K562 (cell line): ENCODE results near the gene ITK. TPM values are rescaled to one million over a fixed set of nuclear protein-coding genes. Genes with fewer than 3 reads are reported as not detected.

ENCODE experiments used
- ATAC-seq: fragments of 200-7000 bp; cut with Tn5 transposase; 3 replicates; pipeline ENCODE4 v1.9.1; 2020; ENCODE audit warnings: moderate library complexity
- BruUV-seq: library from RNA; stranded (reverse); fragments of 400-500 nt; replicated peaks from 2 replicates; lab custom pipeline; 2021; lab: Mats Ljungman, UMichigan
- CTCF ChIA-PET: fragments of 300-600 bp; formaldehyde crosslinking; extraction: SDS; loops from one replicate; lab custom pipeline; 2021; ENCODE audit warnings: low intra/inter-chr PET ratio; lab: Yijun Ruan, JAX
- POLR2A ChIA-PET: fragments of 300-600, 350-650 bp; sonication (Branson Sonifier 250); formaldehyde crosslinking; extraction: SDS; loops from one replicate; lab custom pipeline; 2021; ENCODE audit warnings: antibody characterized with exemption, inconsistent platforms; lab: Yijun Ruan, JAX
- DNase-seq, 4 experiments: peaks; one replicate each; pipeline versions ENCODE4 v3.0.0 to v3.0.0-alpha.2; 2011 to 2018; ENCODE audit warnings: low spot score in 3 of 4, mixed read lengths in 3 of 4; ENCODE audit errors: extremely low read depth in 1 of 4
- FAIRE-seq: peaks from 2 replicates; lab custom pipeline; 2011; peaks lifted over from hg19 to GRCh38; lab: Jason Lieb, UNC
- H2AFZ ChIP-seq: 2 replicates; pipeline ENCODE4 v1.6.0; 2011; ENCODE audit warnings: low read depth, low read length, control low read depth, inconsistent platforms
- H3K27ac ChIP-seq: fragments of 200-600 bp; 3 replicates; pipeline ENCODE4 v1.8.0; 2011; ENCODE audit warnings: low read depth, mild to moderate bottlenecking, control low read depth, inconsistent platforms, low read length, moderate library complexity, mixed read lengths; ENCODE audit errors: extremely low read depth
- H3K27me3 ChIP-seq, 2 experiments: fragments of 300-600 bp in 1 of 2; 2 replicates in 1 of 2; 3 replicates in 1 of 2; pipeline versions ENCODE4 v1.6.0 to v1.8.0; 2011; ENCODE audit warnings: inconsistent platforms in 2 of 2, low read length in 2 of 2, mild to moderate bottlenecking in 1 of 2, mixed read lengths in 1 of 2, moderate library complexity in 1 of 2; ENCODE audit not compliant: control insufficient read depth in 2 of 2, insufficient read depth in 2 of 2
- H3K36me3 ChIP-seq: fragments of 300-600 bp; 3 replicates; pipeline ENCODE4 v1.8.0; 2011; ENCODE audit warnings: mild to moderate bottlenecking, low read length, inconsistent platforms; ENCODE audit not compliant: control insufficient read depth, insufficient read depth
- H3K4me1 ChIP-seq, 2 experiments: fragments of 200-600 bp in 1 of 2; replicated peaks in 1 of 2; 2 replicates in 1 of 2; 3 replicates in 1 of 2; pipeline versions ENCODE4 v1.5.1 to v1.8.0; 2011; ENCODE audit warnings: inconsistent platforms in 2 of 2, low read length in 2 of 2, mild to moderate bottlenecking in 1 of 2, mixed read lengths in 1 of 2, moderate library complexity in 1 of 2; ENCODE audit not compliant: control insufficient read depth in 2 of 2, insufficient read depth in 2 of 2
- H3K4me2 ChIP-seq: 2 replicates; pipeline ENCODE4 v1.6.1; 2011; ENCODE audit warnings: low read length, control low read depth, inconsistent platforms, mixed read lengths; ENCODE audit not compliant: insufficient read depth
- H3K4me3 ChIP-seq: fragments of 200-600 bp; sonication (generic), shearing (Covaris generic); 2 replicates; pipeline ENCODE4 v1.5.1; 2016; ENCODE audit warnings: control low read depth, inconsistent platforms
- H3K79me2 ChIP-seq: fragments of 200-600 bp; 3 replicates; pipeline ENCODE4 v1.8.0; 2011; ENCODE audit warnings: low read length, inconsistent platforms; ENCODE audit not compliant: control insufficient read depth, insufficient read depth
- H3K9ac ChIP-seq, 2 experiments: 2 replicates each; pipeline versions ENCODE4 v1.6.0 to v1.6.1; 2011; ENCODE audit warnings: low read depth in 2 of 2, low read length in 2 of 2, control low read depth in 1 of 2, inconsistent platforms in 1 of 2, mild to moderate bottlenecking in 1 of 2, mixed read lengths in 1 of 2; ENCODE audit not compliant: insufficient read depth in 1 of 2
- H3K9me1 ChIP-seq: one replicate; pipeline ENCODE4 v1.6.0; 2011; ENCODE audit warnings: inconsistent platforms, mild to moderate bottlenecking, low read length, moderate library complexity; ENCODE audit not compliant: control insufficient read depth, insufficient read depth
- H3K9me3 ChIP-seq: replicated peaks from 2 replicates; pipeline ENCODE4 v1.5.1; 2011; ENCODE audit warnings: low read depth, low read length, inconsistent platforms; ENCODE audit not compliant: control insufficient read depth, insufficient read depth
- H4K20me1 ChIP-seq: replicated peaks from 2 replicates; pipeline ENCODE4 v1.6.1; 2011; ENCODE audit warnings: low read length, inconsistent platforms, mixed read lengths; ENCODE audit not compliant: control insufficient read depth, insufficient read depth
- BCOR ChIP-seq: fragments of 450-650 bp; IDR thresholded peaks from 2 replicates; pipeline ENCODE4 v1.6.1; 2016
- HNRNPK ChIP-seq: fragments of 200-400 bp; formaldehyde crosslinking; IDR thresholded peaks from one replicate; pipeline ENCODE4 v1.6.1; 2018; ENCODE audit warnings: mild to moderate bottlenecking, low read depth, low read length; ENCODE audit not compliant: poor library complexity, severe bottlenecking
- NCOR1 ChIP-seq: fragments of 450-650 bp; IDR thresholded peaks from 2 replicates; pipeline ENCODE4 v1.6.1; 2016; ENCODE audit warnings: mild to moderate bottlenecking, moderate library complexity
- SMAD3 ChIP-seq: fragments of 450-650 bp; formaldehyde crosslinking; conservative IDR thresholded peaks from 2 replicates; pipeline ENCODE4 v1.4.0; 2020; ENCODE audit warnings: mild to moderate bottlenecking
- SMC3 ChIP-seq: conservative IDR thresholded peaks from 2 replicates; pipeline ENCODE4 v1.6.1; 2011; ENCODE audit warnings: low read depth, low read length, improper control_type of control experiment; ENCODE audit not compliant: insufficient read depth
- SNRNP70 ChIP-seq: fragments of 200-400 bp; formaldehyde crosslinking; optimal IDR thresholded peaks from 2 replicates; pipeline ENCODE3; 2017; ENCODE audit warnings: low read depth, low read length
- TARDBP ChIP-seq: fragments of 450-650 bp; IDR thresholded peaks from 2 replicates; pipeline ENCODE4 v1.6.1; 2016
- TEAD4 ChIP-seq, 2 experiments: sonication (generic) in 1 of 2; formaldehyde crosslinking in 1 of 2; IDR thresholded peaks; 2 replicates each; pipeline versions ENCODE4 v1.6.1 to v1.8.0; 2012 to 2022; ENCODE audit warnings: borderline replicate concordance in 1 of 2, inconsistent platforms in 1 of 2, low read length in 1 of 2, mild to moderate bottlenecking in 1 of 2, missing genetic modification reagents in 1 of 2
- WGBS: fragments of 100-300 bp; shearing (Covaris generic); methylation state at CpG from one replicate; pipeline ENCODE4 v1.1.6; 2016; ENCODE audit warnings: low coverage, mixed read lengths; ENCODE audit not compliant: insufficient coverage; ENCODE audit errors: missing lambda C conversion rate; 5-methylcytosine and 5-hydroxymethylcytosine counted together
- in situ Hi-C: fragments of 300-500 bp; cut with MboI; formaldehyde crosslinking; loops from 4 replicates; pipeline ENCODE4 v1.15.0; 2018; ENCODE audit warnings: inconsistent platforms, mixed read lengths
- intact Hi-C: fragments of 100-400 bp; cut with micrococcal nuclease; formaldehyde crosslinking; loops from 2 replicates; pipeline ENCODE4 v1.14.2; 2022
- polyA plus RNA-seq, 8 experiments: library from polyadenylated mRNA; depleted of rRNA in 4 of 8; stranded (reverse) in 5 of 8; unstranded in 3 of 8; fragments of >200 nt; fragmentation: Nextera tagmentation in 2 of 8; fragmentation: Illumina TruSeq in 1 of 8; extraction: Ambion mirVana in 2 of 8; extraction: Trizol in 1 of 8; gene quantifications; 2 replicates each; pipeline versions ENCODE4 v1.2.1 to v1.2.3, GENCODE V29; 2011 to 2014; ENCODE audit warnings: inconsistent platforms in 1 of 8, missing spikeins in 1 of 8
- total RNA-seq, 7 experiments: library from RNA; depleted of rRNA in 6 of 7; stranded (reverse); fragments of >200 nt in 6 of 7; fragmentation: Illumina TruSeq in 2 of 7; extraction: Trizol in 2 of 7; gene quantifications; 2 replicates each; pipeline versions ENCODE4 v1.2.1 to v1.2.3, GENCODE V29; 2011 to 2021; ENCODE audit warnings: low replicate concordance in 1 of 7
- TF ChIP-seq, protein P1 (sequence below): fragments of 250-450 bp; sonication (Bioruptor Pico); IDR thresholded peaks from 2 replicates; pipeline ENCODE4 v1.8.0; 2022; ENCODE audit warnings: moderate library complexity, mild to moderate bottlenecking, inconsistent platforms
- TF ChIP-seq, protein P2 (sequence below), 2 experiments: fragments of 450-650 bp; formaldehyde crosslinking in 1 of 2; IDR thresholded peaks; 2 replicates each; pipeline versions ENCODE4 v1.4.0 to v1.6.1; 2014 to 2020; ENCODE audit warnings: mild to moderate bottlenecking in 2 of 2, borderline replicate concordance in 1 of 2, low read depth in 1 of 2

Gene ITK
- total and polyA plus RNA-seq, 9 of the 15 experiments (the other 6 are each of a cell fraction or from before 2014, with no cell fraction given) = 0.04 to 0.75 TPM; not detected in 7

DNA sequence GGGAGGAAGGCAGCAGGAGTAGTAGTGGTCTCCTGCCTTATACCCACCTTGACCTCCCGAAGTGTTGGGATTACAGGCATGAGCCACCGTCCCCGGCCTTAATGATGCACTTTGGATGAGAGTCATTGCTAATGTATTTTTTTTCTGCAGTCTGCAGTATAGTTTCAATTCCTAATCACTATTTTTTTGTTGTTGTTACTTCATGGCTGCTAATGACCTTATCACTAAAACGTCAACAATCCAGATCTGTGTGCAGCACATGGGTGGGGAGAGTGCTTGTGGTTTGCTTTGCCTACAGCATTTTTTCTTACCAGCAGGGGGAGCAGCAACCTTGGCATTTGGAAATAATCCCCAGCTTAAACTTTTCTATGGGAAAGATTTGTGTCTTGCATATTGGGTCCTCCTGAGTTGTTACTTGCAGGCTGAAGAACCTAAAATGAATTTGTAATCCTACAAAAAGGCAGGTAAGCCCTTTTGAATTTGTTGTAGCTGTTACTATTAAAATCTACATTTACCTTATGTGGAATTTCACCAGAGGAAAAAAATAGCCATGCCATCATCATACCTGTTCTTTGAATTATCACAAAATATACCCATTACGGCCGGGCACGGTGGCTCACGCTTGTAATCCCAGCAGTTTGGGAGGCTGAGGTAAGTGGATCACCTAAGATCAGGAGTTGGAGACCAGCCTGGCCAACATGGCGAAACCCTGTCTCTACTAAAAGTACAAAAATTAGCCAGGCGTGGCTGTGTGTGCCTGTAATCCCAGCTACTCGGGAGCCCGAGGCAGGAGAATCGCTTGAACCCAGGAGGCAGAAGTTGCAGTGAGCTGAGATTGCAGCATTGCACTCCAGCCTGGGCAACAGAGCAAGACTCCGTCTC, 31.7 kb upstream of the ITK start:
- 30% methylated on average over 14 of the region's 14 CpGs for WGBS
- H3K9me1 ChIP-seq = no peaks in the 10 kb centered on the region
- intact Hi-C loops = loop anchor here (1.0 to 10.0 kb wide), 4 partner anchors 104 to 596 kb away; partner anchors contain the start of gene LSM11
- H3K27ac ChIP-seq = no peak overlapping the region
- H3K4me3 ChIP-seq = no peak overlapping the region
- no peaks in the 10 kb centered on the region; a peak in 1 of 5 replicates for H3K27me3 ChIP-seq
- DNase-seq (peak; percentile 71 to 79 (median 74)), FAIRE-seq (peak; percentile 86), ATAC-seq (peak; percentile 95)
- no peaks in the 10 kb centered on the region for H4K20me1 ChIP-seq
- CTCF ChIA-PET = interaction anchor here (0.6 to 1.4 kb wide), 3 partner anchors 116 to 165 kb away, joined by 3 to 4 read pairs (median 3); no protein-coding TSS in a partner anchor
- peak overlapping the region; percentile 58; the same call in 1 of the 2 replicates for H2AFZ ChIP-seq
- no TSS peak for BruUV-seq
- H3K4me1 ChIP-seq = peaks cover 0 to 5% of the 10 kb centered on the region in 2 experiments; a peak in 3 of 5 replicates
- H3K79me2 ChIP-seq = no peaks in the 10 kb centered on the region
- no peaks in the 10 kb centered on the region for H3K36me3 ChIP-seq
- POLR2A ChIA-PET = interaction anchor here (1.0 kb wide), 1 partner anchor 96 kb away, joined by 3 read pairs; no protein-coding TSS in a partner anchor
- in situ Hi-C loops = no loop called here
- H3K9ac ChIP-seq = no peak overlapping the region
- H3K9me3 ChIP-seq = no peaks in the 10 kb centered on the region
- no peak overlapping the region; the same call in 1 of the 2 replicates for H3K4me2 ChIP-seq
- TF ChIP-seq, protein P1, sequence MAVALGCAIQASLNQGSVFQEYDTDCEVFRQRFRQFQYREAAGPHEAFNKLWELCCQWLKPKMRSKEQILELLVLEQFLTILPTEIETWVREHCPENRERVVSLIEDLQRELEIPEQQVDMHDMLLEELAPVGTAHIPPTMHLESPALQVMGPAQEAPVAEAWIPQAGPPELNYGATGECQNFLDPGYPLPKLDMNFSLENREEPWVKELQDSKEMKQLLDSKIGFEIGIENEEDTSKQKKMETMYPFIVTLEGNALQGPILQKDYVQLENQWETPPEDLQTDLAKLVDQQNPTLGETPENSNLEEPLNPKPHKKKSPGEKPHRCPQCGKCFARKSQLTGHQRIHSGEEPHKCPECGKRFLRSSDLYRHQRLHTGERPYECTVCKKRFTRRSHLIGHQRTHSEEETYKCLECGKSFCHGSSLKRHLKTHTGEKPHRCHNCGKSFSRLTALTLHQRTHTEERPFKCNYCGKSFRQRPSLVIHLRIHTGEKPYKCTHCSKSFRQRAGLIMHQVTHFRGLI = no peak
- TF ChIP-seq BCOR (no peak), SNRNP70 (no peak), TARDBP (no peak), TEAD4 (IDR thresholded peaks at IDR 0.05; ENCODE audit: low read length) (peak; percentile 68), TEAD4 (CRISPR knock-in tag; IDR thresholded peaks at IDR 0.05; ENCODE audit: borderline replicate concordance) (no peak), SMC3 (peak; percentile 38), NCOR1 (no peak), SMAD3 (CRISPR knock-in tag) (no peak), HNRNPK (no peak)
- TF ChIP-seq, protein P2, sequence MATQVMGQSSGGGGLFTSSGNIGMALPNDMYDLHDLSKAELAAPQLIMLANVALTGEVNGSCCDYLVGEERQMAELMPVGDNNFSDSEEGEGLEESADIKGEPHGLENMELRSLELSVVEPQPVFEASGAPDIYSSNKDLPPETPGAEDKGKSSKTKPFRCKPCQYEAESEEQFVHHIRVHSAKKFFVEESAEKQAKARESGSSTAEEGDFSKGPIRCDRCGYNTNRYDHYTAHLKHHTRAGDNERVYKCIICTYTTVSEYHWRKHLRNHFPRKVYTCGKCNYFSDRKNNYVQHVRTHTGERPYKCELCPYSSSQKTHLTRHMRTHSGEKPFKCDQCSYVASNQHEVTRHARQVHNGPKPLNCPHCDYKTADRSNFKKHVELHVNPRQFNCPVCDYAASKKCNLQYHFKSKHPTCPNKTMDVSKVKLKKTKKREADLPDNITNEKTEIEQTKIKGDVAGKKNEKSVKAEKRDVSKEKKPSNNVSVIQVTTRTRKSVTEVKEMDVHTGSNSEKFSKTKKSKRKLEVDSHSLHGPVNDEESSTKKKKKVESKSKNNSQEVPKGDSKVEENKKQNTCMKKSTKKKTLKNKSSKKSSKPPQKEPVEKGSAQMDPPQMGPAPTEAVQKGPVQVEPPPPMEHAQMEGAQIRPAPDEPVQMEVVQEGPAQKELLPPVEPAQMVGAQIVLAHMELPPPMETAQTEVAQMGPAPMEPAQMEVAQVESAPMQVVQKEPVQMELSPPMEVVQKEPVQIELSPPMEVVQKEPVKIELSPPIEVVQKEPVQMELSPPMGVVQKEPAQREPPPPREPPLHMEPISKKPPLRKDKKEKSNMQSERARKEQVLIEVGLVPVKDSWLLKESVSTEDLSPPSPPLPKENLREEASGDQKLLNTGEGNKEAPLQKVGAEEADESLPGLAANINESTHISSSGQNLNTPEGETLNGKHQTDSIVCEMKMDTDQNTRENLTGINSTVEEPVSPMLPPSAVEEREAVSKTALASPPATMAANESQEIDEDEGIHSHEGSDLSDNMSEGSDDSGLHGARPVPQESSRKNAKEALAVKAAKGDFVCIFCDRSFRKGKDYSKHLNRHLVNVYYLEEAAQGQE (IDR thresholded peaks at IDR 0.05; ENCODE audit: borderline replicate concordance) = peak; percentile 25; the same call in 1 of the 2 replicates
- TF ChIP-seq, protein P2 (CRISPR knock-in tag; IDR thresholded peaks at IDR 0.05; ENCODE audit: low read depth) = no peak
